GM12875 (cell line): ENCODE measurements around the gene CRYBB1.

ENCODE experiments used
- H3K4me3 ChIP-seq: one replicate; pipeline ENCODE4 v1.5.1; 2011; ENCODE audit warnings: low read depth, low read length, control low read depth
- CTCF ChIP-seq: IDR thresholded peaks from 2 replicates; pipeline ENCODE4 v1.5.1; 2011; ENCODE audit warnings: low read depth, mild to moderate bottlenecking, control low read depth, inconsistent platforms, low read length, moderate library complexity, borderline replicate concordance; ENCODE audit not compliant: insufficient read depth

The CRYBB1 gene

GRCh38 chr22:26574001-26574723 lies 43.7 kb downstream of the CRYBB1 start:
- TF ChIP-seq CTCF: no peak
- H3K4me3 ChIP-seq: no peak overlapping the region

- no peak for TF ChIP-seq CTCF
- H3K4me3 ChIP-seq: no peak overlapping the region
Measured at GRCh38 chr22:26573026-26573662, 44.7 kb downstream of the CRYBB1 start.

- no peak for TF ChIP-seq CTCF
- no peak overlapping the region for H3K4me3 ChIP-seq
Measured at GRCh38 chr22:26570864-26571525, 46.8 kb downstream of the CRYBB1 start.

DNA sequence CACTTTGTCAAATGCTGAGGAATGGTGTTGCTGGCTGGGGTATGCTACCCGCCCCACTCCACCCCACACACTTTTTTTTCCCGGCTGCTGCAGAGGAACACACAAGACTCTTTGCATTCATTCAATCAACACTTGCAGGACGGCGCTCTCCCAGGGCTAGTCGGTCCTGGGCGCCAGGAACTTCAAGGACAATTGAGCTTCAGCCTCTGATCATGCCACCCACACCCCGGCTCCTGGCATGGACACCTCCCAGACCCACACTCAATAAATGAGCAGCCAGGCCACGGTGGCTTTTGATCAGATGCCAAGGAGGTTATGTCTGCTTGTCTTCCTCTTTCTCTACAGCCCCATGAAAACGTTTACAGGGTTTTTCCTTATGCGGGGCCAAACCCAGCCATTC lies 47.7 kb downstream of the CRYBB1 start:
- H3K4me3 ChIP-seq: no peak overlapping the region
- TF ChIP-seq CTCF: no peak

DNA sequence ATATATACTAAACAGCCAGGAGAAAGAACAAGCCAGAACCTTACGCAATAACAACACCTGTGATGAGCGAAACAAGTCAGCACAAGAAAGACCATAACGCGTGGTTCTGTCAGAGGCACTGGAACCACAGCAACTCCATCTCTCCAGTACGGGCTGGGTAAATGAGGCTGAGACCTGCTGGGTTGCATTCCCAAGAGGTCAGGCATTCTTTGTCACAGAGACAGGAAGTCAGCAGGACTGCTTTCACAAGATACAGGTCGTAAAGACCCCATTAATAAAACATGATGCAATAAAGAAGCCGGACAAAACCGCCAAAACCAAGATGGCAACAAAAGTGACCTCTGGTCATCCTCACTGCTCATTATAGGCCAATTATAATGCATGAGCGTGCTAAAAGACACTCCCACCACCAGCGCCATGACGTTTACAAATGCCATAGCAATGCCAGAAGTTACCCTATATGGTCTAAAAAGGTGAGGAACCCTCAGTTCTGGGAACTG lies 49.6 kb downstream of the CRYBB1 start:
- no peak overlapping the region for H3K4me3 ChIP-seq
- no peak for TF ChIP-seq CTCF

- no peak overlapping the region for H3K4me3 ChIP-seq
- TF ChIP-seq CTCF: no peak
Measured at GRCh38 chr22:26567610-26568009, 50.2 kb downstream of the CRYBB1 start.
